IPS-18c (cell line): ENCODE data around the gene ZNF629.
"Not testable (repeated sequence)": the region's sequence is repeated elsewhere in the genome, so short reads cannot be mapped to it uniquely, and the experiment has no call there.

ENCODE experiments used
- H3K4me3 ChIP-seq: 2 replicates; pipeline ENCODE4 v1.7.0; 2013; ENCODE audit warnings: low read depth, mild to moderate bottlenecking, low read length, moderate library complexity; ENCODE audit not compliant: insufficient read depth
- H3K9me3 ChIP-seq: one replicate; pipeline ENCODE4 v1.6.1; 2013; ENCODE audit warnings: mild to moderate bottlenecking, low read length, moderate library complexity; ENCODE audit not compliant: control insufficient read depth, insufficient read depth

ZNF629 gene

DNA sequence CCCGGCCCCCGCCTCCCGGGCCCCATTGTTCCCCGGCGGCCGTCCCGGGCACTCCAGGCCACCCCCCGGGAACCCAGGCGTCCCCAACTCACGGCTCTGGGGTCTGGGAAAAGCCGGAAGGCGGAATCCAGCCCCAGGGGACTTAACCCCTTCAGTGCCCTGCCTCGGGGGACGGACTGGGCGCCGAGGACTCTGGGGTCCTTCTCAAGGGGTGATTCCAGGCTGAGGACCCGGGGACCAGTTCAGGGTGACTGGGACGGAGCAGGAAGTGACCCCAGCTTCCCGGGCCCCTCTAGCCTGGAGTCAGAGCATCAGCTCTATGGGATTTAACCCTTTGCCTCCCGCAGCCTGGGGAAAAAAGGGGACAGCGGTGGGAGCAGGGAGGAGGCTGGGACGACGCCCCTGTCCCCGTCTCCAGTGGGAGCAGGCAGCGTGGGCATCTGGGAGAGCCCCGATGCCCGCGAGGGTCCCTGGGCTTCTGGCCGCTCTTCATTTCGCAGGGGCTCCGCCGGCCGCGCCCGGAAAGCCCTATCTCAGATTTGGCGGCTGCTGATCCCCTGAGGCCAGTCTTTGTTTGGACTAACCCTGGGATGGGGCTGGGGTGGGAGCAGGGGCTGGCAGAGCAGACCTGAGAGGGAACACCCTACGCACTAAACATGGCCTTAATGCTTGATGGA, at the start of gene ZNF629:
TSS of gene ZNF629 (minus strand) at position 270 of the 677 bp plus-strand sequence. CDS start 2,723 bp downstream, outside the sequence.
- H3K9me3 ChIP-seq, result no peaks in the 10 kb centered on the region
- peak within 1 kb of the TSS; percentile 64 for H3K4me3 ChIP-seq

DNA sequence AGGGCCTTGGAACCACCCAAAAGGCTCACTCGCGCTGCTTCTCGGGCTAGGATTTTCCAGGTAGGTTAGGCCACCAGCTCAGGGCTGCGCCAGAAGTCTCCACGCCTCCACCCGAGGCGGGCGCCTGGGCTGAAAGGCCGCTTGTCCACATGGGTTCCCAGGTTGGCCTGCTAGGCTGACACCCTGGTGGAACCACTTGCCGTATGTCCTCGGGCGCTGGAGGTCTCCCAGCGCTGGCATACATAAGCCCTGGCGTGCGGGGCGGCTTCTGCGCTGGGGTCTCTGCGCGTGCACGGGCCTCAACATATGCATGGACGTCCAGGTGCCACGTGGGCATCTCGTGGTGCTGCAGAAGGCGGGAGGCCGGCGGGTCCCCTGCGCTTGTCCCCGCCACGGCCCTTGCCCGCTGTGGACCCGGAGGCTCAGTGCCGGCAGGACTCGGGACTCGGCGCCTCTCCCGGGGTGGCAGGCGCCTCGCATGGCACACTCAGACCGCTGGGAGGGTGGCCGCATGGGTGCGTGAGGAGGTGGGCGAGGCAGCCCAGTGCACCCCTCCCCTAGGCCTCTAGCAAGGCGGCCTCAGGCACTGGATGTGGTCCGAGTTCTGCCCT, 47.2 kb upstream of the ZNF629 start:
- H3K9me3 ChIP-seq, result no peaks in the 10 kb centered on the region
- no peak overlapping the region for H3K4me3 ChIP-seq

DNA sequence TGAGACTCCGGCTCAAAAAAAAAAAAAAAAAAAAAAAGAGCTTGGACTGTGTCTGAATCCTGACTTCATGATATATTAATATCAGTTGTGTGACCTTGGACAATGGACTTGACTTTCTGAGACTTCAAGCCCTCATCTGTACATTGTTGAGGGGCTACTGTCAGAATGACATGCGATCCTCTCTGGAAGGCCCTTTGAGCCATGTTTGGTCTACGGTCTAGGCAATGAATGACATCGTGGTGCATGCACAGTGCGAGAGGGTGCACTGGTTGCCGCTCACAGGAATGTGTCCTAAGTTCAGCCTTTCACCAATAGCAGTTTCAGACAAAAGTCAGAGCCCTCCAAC, 43.0 kb upstream of the ZNF629 start:
- Histone ChIP-seq H3K4me3 (no peak overlapping the region), H3K9me3 (no peaks in the 10 kb centered on the region)

DNA sequence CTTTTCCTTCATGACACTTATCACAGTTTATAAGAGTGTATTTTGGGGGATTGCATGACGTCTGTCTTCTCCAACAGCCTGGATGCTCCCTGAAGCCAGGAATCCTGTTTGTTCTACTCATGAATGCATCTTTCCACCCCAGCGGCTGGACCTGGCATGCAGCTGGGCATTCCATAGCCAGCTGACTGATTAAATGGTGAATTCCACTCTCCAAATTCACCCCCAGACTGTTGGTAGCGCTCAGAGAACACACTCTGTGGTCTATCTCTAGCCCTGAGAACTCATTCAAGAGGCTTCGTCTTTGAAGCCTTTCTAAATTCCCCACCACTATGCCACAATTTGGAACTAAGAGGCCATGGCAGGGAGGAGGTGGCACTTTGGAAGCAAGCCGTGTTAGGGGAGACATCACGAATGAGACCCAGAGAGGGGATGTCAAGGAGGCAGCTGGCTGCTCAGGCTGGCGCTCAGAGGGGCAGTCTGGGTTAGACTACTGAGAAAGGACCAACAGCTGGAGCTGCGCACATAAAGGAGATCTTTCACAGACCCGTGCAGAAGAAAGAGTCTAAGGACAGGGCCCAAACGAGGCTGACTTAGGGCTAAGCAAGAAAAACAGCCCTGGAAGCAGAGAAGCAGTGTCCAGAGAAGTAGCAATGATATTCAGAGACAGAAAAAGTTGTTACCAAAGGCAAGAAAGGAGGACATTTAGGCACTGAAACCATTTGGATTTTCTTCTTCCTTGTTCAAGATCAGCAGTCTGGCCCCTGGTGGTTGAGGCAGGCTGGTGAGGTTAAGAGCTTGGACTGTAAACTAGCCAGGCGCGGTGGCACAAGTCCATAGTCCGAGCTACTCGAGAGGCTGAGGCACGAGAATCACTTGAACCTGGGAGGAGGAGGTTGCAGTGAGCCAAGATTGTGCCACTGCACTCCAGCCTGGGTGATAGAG, 42.4 kb upstream of the ZNF629 start:
- no peak overlapping the region for H3K4me3 ChIP-seq

DNA sequence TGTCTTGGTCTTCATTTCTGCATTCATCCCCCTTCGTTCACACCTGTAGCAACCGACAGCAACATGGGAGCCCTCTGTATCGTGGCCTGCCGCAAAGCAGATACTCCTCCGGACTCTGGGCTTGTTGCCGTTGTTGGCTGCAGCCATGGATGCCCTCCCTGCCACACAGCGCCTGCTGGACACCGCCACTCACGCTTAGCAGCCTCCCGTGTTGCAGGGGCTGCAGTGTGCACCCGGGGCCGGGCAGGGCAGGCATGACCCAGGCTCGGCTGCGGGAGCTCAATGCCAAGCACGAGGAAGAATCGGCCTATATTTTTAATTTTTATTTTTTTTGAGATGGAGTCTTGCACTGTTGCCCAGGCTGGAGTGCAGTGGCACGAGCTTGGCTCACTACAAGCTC, 34.9 kb upstream of the ZNF629 start:
- Histone ChIP-seq H3K4me3 (no peak overlapping the region), H3K9me3 (no peaks in the 10 kb centered on the region)

More for the DNA sequence above, 42.4 kb upstream of the ZNF629 start:
- H3K9me3 ChIP-seq, result no peaks in the 10 kb centered on the region

DNA sequence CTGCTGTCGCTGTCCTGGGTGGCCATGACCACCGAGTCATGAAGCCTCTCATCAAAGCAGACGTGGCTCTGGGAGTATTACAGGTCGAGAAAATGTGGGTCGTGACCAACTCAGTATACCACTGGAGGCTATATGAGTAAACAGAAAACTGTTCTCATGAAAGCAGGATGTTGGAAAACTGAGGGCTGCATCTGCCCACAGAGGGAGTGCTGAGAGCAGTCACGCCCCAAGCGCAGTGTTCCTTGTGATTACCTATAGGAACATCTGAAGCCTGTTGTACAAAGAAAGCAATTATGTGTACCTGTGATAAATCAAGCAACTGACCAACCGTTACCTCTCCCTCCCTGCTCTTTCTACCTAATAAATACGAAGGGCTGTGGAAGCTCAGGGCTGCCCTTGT, 34.4 kb upstream of the ZNF629 start:
- H3K4me3 ChIP-seq, result not testable (repeated sequence)

DNA sequence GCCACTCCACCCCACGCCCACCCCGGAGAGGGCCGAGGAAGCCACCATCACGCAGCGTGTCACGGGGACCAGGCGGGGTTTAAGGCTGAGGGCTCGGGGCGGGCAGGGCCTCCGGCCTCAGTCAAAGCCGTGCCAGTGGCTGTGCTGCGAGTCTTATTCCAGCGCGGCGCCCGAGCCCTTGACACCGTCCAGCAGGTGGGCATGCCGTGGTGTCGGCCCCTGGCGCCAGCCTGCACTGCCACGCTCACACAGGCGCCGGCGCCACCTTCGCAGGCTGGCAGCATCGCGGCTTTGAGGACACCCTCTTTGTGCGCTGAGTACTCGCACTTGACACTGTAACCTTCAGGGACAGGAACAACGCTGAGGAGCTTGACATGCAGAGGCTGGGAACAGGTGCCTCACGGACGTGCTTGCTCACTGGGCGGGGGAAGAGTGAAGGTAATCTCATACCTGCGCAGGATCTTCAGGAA, 34.0 kb upstream of the ZNF629 start:
- Histone ChIP-seq H3K9me3 (no peaks in the 10 kb centered on the region), H3K4me3 (no peak overlapping the region)

More for the DNA sequence above, 34.4 kb upstream of the ZNF629 start:
- not testable (repeated sequence) for H3K9me3 ChIP-seq

DNA sequence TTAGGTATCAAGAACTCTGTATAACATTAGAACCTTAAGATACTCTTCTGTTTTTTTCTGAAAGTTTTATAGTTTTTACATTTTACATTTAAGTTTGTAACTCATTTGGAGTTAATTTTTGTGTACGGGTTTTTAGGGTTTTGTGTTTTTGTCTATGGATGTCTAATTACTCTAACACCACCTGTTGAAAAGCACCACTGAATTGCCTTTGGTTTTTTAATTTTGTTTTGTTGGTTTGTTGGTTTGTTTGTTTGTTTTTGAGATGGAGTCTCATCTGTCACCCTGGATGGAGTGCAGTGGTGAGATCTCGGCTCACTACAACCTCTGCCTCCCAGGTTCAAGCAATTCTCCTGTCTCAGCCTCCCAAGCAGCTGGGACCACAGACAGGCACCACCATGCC, 29.8 kb upstream of the ZNF629 start:
- H3K4me3 ChIP-seq, result no peak overlapping the region

DNA sequence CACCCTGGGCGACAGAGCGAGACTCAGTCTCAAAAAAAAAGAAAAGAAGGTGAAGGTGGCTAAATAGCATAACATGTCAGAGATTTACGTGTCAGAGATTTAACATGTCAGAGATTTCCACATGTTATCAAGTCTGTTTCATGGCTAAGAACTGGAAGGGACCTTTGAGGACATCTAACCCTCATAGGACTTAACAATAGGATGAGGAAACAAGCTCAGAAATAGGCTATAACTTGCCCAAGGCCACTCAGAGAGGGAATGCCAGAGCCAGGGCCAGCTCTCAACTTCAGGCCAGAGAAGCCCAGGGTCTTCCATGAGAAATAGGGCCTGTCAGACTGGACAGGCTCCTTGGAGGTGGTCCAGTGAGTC, 26.8 kb upstream of the ZNF629 start:
- Histone ChIP-seq H3K4me3 (peak overlapping the region; percentile 50; the same call in 1 of the 2 replicates), H3K9me3 (no peaks in the 10 kb centered on the region)

More for the DNA sequence above, 29.8 kb upstream of the ZNF629 start:
- H3K9me3 ChIP-seq, result no peaks in the 10 kb centered on the region

DNA sequence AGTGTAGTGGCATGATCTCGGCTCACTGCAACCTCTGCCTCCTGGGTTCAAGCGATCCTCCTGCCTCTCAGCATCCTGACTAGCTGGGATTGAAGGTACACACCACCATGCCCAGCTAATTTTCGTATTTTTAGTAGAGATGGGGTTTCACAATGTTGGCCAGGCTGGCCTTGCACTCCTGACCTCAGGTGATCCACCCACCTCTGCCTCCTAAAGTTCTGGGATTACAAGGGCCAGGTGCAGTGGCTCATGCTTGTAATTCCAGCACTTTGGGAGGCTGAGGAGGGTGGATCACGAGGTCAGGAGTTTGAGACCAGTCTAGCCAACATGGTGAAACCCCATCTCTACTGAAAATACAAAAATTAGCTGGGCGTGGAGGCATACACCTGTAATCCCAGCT, 22.7 kb upstream of the ZNF629 start:
- not testable (repeated sequence) for H3K4me3 ChIP-seq, H3K9me3 ChIP-seq

DNA sequence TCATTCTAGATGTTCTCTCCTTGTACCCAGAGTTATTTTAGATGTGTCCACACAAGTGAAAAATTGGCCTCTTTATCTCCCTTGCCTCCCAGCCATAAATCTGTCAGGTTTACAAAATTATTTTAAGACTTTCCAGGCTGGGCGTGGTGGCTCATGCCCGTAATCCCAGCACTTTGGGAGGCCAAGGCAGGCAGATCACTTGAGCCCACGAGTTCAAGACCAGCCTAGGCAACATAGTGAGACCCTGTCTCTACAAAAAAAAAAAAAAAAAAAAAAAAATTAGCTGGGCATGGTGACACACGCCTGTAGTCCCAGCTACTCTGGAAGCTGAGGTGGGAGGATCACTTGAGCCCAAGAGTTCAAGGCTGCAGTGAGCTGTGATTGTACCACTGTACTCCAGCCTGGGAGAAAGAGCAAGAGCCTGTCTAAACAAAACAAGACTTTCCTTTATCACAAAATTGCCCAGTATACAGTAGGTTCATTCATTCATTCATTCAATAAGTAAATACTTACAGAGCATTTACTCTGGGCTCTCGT, 22.0 kb upstream of the ZNF629 start:
- not testable (repeated sequence) for H3K4me3 ChIP-seq, H3K9me3 ChIP-seq

DNA sequence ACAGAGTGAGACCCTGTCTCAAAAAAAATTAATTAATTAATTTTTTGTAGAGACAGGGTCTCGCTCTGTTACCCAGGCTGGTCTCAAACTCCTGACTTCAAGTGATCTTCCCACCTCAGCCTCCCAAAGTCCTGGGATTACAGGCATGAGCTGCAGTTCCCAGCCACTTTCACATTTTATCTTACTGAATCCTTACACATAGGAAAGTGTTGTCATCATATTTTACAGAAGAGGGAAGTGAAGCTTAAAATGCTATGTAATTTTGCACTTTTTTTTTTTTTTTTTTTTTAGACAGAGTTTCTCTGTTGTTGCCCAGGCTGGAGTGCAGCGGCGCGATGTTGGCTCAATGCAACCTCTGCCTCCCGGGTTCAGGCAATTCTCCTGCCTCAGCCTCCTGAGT, 21.1 kb upstream of the ZNF629 start:
- Histone ChIP-seq H3K4me3 (no peak overlapping the region), H3K9me3 (peaks cover 4% of the 10 kb centered on the region)

DNA sequence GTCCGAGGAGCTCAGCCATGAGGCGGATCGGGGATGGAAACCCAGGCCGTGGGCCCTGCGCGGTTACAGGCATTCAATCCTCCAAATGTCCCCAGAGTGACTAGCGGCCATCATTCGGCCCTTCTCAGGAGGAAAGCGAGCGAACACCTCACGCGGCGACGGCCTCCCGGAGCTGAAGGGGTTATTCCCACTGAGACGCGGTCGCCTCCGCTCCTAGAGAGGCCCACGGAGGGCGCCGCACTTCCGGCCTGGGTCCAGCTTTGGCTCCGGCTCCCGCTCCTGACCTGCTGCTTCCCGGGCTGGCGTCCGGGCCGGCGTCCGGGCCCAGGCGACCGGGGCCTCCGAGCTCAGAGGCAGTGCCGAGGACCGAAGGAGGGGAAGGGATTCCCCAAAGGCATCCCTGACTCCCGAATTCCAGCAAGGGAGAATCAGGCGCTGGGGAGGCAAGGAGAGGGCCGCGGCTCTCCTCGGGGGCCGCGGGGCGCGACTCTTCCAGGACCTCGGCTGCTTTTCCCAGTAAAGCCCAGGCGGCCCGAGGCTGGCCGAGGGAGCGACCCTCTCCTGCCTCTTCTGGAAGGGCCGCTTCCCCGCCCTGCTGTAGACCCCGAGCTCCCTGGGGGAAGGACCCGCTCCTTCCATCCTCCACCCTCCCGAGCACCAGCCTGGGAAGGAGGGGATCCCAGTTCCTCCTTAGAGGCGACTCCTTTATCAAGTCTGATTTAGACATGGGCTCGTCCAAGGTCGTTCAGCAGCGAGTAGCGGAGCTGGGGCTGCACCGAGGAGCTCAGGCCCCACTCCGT, 18.6 kb upstream of the ZNF629 start:
- H3K4me3 ChIP-seq, result peak overlapping the region; percentile 89
- peaks cover 4% of the 10 kb centered on the region for H3K9me3 ChIP-seq

DNA sequence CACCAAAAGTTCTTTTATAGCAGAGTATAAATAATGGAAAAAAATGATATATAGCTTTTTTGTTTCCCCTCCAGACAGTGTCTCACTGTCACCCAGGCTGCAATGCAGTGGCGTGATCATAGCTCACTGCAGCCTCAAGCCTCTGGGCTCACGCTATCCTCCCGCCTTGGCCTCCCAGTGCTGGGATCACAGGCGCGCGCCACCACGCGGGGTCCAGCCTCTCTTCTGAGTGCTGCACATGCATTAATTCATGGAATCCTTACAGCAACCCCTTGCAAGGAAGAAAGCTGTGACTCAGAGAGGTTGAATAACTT, 18.0 kb upstream of the ZNF629 start:
- peaks cover 4% of the 10 kb centered on the region for H3K9me3 ChIP-seq
- H3K4me3 ChIP-seq, result peak overlapping the region; percentile 89

DNA sequence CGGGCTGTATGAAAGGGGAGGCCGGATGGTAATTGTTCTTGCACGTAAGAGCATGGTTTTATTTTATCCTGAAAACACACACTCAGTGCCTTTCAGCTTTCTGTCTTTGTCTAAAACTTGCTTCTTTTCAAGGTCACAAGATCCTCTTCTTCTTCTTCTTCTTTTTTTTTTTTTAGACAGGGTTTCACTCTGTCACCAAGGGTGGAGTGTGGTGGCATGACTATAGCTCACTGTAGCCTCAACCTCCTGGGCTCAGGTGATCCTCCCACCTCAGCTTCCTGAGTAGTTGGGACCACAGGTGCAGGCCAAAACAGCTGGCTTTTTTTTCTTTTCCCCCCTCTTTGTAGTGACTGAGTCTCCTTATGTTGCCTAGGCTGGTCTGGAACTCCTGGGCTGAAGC, 15.9 kb upstream of the ZNF629 start:
- peaks cover 4% of the 10 kb centered on the region for H3K9me3 ChIP-seq
- no peak overlapping the region for H3K4me3 ChIP-seq

DNA sequence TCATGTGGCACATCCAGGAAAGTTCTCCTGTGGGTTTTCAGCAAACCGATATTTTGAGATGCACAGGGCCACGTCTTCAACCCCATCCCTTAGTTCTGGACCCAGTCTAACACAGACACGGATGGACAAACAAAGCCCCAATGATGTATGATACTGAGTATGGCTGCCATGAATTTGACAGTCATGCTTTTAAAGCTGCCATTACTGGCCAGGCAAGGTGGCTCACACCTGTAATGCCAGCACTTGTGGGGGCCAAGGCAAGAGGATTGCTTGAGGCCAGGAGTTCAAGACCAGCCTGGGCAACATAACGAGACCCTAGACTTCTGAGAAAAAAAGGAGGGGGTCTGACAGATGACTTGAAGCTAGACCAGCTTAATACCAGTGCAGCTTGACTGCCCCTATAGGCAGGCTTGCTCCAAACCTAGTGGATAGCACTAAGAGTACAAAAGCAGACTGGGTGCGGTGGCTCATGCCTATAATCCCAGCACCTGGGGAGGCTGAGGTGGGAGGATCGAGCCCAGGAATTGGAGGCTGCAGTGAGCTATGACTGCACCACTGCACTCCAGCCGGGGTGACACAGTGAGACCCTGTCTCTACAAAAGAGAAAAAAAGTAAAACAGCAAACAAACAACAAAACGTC, 10.8 kb upstream of the ZNF629 start:
- no peak overlapping the region for H3K4me3 ChIP-seq
- H3K9me3 ChIP-seq, result no peaks in the 10 kb centered on the region

DNA sequence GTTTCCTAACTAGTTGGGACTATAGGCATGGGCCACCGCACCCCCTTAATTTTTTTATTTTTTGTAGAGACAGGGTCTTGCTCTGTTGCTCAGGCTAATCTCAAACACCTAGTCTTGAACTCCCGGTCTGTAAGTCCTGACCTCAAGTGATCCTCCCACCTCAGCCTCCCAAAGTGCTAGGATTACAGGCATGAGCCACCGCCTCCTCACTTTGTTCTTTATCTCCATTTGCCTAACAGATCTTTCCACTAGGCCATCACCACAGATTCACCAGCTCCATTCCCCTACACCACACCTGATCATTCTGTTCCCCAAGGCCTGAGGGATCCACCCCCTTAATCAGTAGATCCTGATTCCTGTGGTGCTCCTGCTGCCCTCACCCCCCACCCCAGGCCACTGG, 7.6 kb upstream of the ZNF629 start:
- Histone ChIP-seq H3K9me3 (no peaks in the 10 kb centered on the region), H3K4me3 (no peak overlapping the region)
